ENCODE results near the gene FBXO42.
"Not testable (repeated sequence)": the region's sequence is repeated elsewhere in the genome, so short reads cannot be mapped to it uniquely, and the experiment has no call there.

The FBXO42 gene

GRCh38 chr1:16242556-16243214 lies 109.6 kb downstream of the FBXO42 start:
- no peak for DNase-seq (ENCODE audit: low spot score)

- no peak for DNase-seq (ENCODE audit: low spot score)
Measured at GRCh38 chr1:16241221-16241708, 111.0 kb downstream of the FBXO42 start.

DNA sequence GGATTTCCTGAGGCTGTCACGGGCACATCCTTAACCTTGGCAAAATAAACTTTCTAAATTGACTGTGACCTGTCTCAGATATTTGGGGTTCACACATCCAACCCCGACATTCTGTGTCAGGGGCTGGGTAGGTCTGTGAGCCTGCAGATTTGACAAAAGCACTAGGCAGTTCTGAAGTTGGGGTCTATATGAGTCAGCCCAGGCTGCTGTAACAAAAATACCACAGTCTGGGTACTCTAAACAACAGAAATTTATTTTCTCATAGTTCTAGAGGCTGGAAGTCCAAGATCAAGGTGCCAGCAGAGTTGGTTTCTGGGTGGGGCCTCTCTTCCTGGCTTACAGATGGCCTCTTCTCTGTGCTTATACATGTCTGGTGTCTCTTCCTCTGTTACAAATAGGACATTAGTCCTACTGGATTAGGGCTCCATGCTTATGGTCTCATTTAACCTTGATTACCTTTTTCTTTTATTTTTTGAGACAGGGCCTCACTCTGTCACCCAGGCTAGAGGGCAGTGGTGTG lies 112.2 kb downstream of the FBXO42 start:
- no peak for DNase-seq (ENCODE audit: low spot score)

- no peak for DNase-seq (ENCODE audit: low spot score)
Measured at GRCh38 chr1:16237343-16237830, 114.9 kb downstream of the FBXO42 start.

DNA sequence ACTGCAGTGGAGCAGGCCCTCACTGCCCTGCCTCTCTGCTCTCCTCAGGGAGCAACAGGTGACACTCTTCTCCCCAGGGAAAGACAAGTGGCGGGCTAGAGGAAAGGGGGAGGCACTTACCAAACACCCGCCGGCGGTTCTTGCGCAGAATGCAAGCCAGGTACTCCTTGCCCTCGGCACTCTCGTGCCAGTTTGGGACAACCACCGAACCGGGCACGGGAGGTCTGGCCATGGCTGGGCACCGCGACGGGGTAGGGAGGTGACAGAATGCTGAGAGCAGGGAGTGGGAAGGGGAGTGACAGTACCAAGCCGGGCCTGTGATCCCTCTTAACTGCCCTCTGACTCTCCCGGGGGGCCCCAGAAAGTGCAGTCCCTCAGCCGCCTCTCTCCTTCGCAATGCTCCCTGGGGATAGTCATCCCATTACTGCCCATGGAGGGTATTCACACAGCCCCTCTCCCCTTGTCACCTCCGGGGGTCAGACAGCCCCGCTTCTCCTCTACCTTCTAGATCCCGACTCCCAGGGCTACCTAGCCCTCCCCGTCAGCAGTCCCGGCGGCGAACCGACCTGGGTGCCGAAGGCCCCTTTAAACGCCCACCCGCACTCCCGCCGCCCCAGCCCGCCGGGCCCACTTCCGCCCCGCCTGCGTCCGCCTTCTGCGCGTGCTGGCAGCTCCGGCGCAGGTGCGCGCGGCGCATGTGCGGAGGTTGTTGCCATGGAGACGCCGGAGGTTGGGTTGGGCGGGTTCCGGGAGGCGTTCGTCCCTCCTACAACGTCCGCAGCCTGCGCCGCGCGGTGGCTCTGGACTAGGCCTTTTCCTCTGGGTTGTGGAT lies 115.6 kb downstream of the FBXO42 start, which contains the start of gene CPLANE2:
CPLANE2 (minus strand) TSS at position 673 of the 832 bp plus-strand sequence; CDS start at position 232, 441 bp downstream.
- DNase-seq (ENCODE audit: low spot score) = peak; percentile 92

- peak; percentile 40 for DNase-seq (ENCODE audit: low spot score)
Measured at GRCh38 chr1:16235944-16236510, 116.3 kb downstream of the FBXO42 start.

- DNase-seq (ENCODE audit: low spot score) = no peak
Measured at GRCh38 chr1:16235347-16235746, 116.9 kb downstream of the FBXO42 start.

GRCh38 chr1:16233431-16233830 lies 118.8 kb downstream of the FBXO42 start:
- no peak for DNase-seq (ENCODE audit: low spot score)

- DNase-seq (ENCODE audit: low spot score) = no peak
Measured at GRCh38 chr1:16232316-16232710, 120.0 kb downstream of the FBXO42 start.

- DNase-seq (ENCODE audit: low spot score) = no peak
Measured at GRCh38 chr1:16231331-16232315, 120.7 kb downstream of the FBXO42 start.

DNA sequence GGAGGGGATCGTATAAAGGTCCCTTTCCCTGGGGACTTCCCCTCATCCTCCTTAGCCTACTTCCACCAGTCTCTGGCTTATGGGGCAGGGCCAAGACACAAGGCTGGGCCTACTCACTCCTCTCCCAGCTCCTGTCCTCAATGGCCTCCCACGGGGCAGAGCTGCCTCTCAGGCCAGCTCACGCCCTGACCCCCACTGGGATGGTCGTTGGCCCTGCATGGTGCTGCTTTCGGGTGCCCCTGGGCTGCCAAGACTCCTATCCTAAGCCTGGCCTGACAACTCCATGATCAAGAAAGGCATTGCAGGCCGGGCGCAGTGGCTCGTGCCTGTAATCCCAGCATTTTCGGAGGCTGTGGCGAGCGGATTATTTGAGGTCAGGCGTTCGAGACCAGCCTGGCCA lies 121.5 kb downstream of the FBXO42 start:
- no peak for DNase-seq (ENCODE audit: low spot score)

- DNase-seq (ENCODE audit: low spot score) = no peak
Measured at GRCh38 chr1:16229976-16230740, 122.1 kb downstream of the FBXO42 start.

DNA sequence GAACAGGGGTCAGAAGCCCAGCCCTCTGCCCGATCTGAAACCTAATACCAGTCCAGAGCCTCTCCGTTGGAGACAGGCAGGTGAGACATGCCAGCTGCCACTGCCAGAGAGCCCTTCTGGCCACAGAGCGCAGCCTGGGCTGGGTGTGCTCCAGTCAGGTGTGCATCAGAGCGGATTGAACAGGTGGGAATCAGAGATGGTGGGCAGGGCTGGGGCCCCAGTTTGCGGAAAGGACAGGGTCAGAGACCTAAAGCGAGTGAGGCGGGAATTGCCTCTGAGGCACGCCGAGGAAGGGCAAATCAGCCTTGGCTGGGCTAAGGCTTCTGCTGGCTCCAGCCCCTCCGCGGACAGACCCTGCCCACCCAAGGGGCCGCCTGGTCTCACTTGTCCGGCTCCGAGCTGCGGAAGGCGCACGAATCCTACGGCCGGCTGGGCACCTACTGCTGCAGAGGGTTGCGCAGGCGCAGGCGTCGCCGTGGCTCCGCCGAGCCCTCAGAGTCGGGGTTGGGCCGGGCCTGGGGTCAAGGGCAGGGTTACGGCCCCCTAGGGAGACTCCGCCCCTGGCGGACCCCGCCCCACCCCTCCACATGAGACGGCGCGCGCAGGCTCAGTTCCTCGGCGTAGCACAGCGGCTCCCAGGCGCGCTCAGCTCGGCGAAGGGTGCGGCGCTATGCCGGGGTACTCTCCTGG lies 125.6 kb downstream of the FBXO42 start:
- peak; percentile 78 for DNase-seq (ENCODE audit: low spot score)

DNA sequence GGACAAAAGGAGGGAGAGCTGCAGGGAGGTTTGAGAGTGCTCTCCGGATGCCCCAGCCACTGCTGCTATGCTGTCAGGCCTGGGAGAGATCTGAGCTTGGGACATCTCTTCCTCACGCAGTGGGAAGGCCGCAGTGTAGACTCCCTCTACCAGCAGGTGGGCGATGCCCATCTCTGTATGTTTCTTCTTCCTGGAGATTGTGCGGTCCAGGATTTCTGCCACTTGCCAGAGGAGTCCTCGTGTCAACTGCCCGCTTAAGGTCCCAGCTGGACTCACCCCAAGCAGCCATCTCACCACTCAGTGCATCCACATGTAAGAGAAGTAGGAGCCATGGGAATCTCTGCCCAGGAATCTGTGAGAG lies 126.2 kb downstream of the FBXO42 start:
- no peak for DNase-seq (ENCODE audit: low spot score)

GRCh38 chr1:16224472-16224871 lies 127.8 kb downstream of the FBXO42 start:
- no peak for DNase-seq (ENCODE audit: low spot score)

DNA sequence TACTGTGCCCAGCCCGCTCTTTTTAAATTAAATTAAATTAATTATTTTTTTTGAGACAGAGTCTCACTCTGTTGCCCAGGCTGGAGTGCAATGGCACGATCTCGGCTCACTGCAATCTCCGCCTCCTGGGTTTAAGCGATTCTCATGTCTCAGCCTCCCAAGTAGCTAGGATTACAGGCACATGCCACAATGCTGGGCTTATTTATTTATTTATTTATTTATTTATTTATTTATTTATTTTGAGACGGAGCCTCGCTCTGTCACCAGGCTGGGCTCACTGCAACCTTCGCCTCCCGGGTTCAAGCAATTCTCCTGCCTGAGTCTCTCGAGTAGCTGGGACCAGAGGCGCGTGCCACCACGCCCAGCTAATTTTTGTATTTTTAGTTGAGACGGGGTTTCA lies 129.6 kb downstream of the FBXO42 start:
- DNase-seq (ENCODE audit: low spot score) = not testable (repeated sequence)

GRCh38 chr1:16221499-16221898 lies 130.8 kb downstream of the FBXO42 start:
- no peak for DNase-seq (ENCODE audit: low spot score)

GRCh38 chr1:16219968-16220500 lies 132.2 kb downstream of the FBXO42 start:
- no peak for DNase-seq (ENCODE audit: low spot score)

DNA sequence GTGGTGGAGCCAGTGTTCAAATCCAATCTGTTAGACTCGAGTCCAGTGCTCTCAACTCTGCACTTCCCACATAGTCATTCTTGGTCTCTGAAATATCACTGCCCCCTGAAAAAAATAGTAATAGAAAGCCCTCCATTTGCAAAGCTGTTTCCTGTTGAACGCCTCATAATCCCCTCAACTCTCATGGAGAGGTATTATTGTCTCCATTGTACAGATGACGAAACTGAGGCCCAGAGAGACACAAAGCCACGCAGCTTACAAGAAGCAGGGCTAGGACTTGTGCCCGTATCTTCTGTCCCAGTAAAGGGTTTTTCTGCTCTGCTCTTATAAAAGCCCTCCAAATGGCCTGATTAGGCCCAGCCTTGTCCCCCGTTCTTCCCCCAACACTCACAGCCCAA lies 133.6 kb downstream of the FBXO42 start:
- no peak for DNase-seq (ENCODE audit: low spot score)

All from HuH-7 (cell line).